Endodermal cell (in vitro differentiated cells): ENCODE measurements around the gene RALGAPA1. TPM values are rescaled to one million over a fixed set of nuclear protein-coding genes. Genes with fewer than 3 reads are reported as not detected.

Experiments used
- DNase-seq: peaks from one replicate; pipeline ENCODE4 v3.0.0-alpha.2; 2017
- H3K27ac ChIP-seq: 2 replicates; pipeline ENCODE4 v1.5.1; 2013; ENCODE audit warnings: mild to moderate bottlenecking, low read depth, low read length, moderate library complexity
- H3K27me3 ChIP-seq: 2 replicates; pipeline ENCODE4 v1.6.1; 2013; ENCODE audit warnings: mild to moderate bottlenecking, low read length, moderate library complexity; ENCODE audit not compliant: insufficient read depth, control insufficient read depth, poor library complexity, severe bottlenecking
- H3K36me3 ChIP-seq: 2 replicates; pipeline ENCODE4 v1.7.0; 2013; ENCODE audit warnings: mild to moderate bottlenecking, low read length, moderate library complexity; ENCODE audit not compliant: control insufficient read depth, insufficient read depth
- H3K4me1 ChIP-seq: one replicate; pipeline ENCODE4 v1.7.0; 2013; ENCODE audit warnings: low read length; ENCODE audit not compliant: control insufficient read depth, insufficient read depth
- H3K4me3 ChIP-seq: 2 replicates; pipeline ENCODE4 v1.5.1; 2013; ENCODE audit warnings: mild to moderate bottlenecking, low read length, moderate library complexity
- H3K9ac ChIP-seq: 2 replicates; pipeline ENCODE4 v1.6.1; 2013; ENCODE audit warnings: mild to moderate bottlenecking, low read length, moderate library complexity; ENCODE audit not compliant: poor library complexity, severe bottlenecking; ENCODE audit errors: extremely low read depth
- H3K9me3 ChIP-seq: 2 replicates; pipeline ENCODE4 v1.6.1; 2013; ENCODE audit warnings: mild to moderate bottlenecking, low read length, moderate library complexity; ENCODE audit not compliant: control insufficient read depth
- H3K27ac Mint-ChIP-seq: 2 replicates; pipeline ENCODE4 v1.8.0; 2020; ENCODE audit warnings: mixed read lengths
- H3K27me3 Mint-ChIP-seq: 2 replicates; pipeline ENCODE4 v1.8.0; 2021; ENCODE audit warnings: mild to moderate bottlenecking, mixed read lengths; ENCODE audit not compliant: insufficient read depth
- H3K36me3 Mint-ChIP-seq: 2 replicates; pipeline ENCODE4 v1.8.0; 2020; ENCODE audit warnings: low read depth, mixed read lengths
- H3K4me1 Mint-ChIP-seq: 2 replicates; pipeline ENCODE4 v1.8.0; 2020; ENCODE audit warnings: mixed read lengths
- H3K4me3 Mint-ChIP-seq: 2 replicates; pipeline ENCODE4 v1.8.0; 2020; ENCODE audit warnings: mild to moderate bottlenecking, moderate library complexity, mixed read lengths
- H3K9me3 Mint-ChIP-seq: 2 replicates; pipeline ENCODE4 v1.8.0; 2020; ENCODE audit warnings: mild to moderate bottlenecking, mixed read lengths
- WGBS, 2 experiments: methylation state at CpG; one replicate each; pipeline versions ENCODE4 v1.1.5 to v1.1.7; 2013; ENCODE audit warnings: missing lambda C conversion rate in 2 of 2, mixed read lengths in 1 of 2; ENCODE audit not compliant: insufficient coverage in 1 of 2, insufficient read length in 1 of 2; 5-methylcytosine and 5-hydroxymethylcytosine counted together
- total RNA-seq, 2 donors: library from RNA; stranded (reverse); fragmentation: NEBNext Ultra II Directional in 1 of 2; extraction: Animal tissue kit (Norgen Biotek cat#: 25700) in 1 of 2; gene quantifications; 2 replicates in 1 of 2; 3 replicates in 1 of 2; pipeline ENCODE4 v1.2.1, GENCODE V29; 2021
- TF ChIP-seq, protein P1 (sequence below): fragments of 200-600 bp; sonication (generic); conservative IDR thresholded peaks from 2 replicates; pipeline ENCODE4 v1.5.0; 2021; ENCODE audit warnings: antibody characterized with exemption, mild to moderate bottlenecking

RALGAPA1 gene
- total RNA-seq, 2 donors from 2014 or later, result 31.2 to 36.3 TPM

DNA sequence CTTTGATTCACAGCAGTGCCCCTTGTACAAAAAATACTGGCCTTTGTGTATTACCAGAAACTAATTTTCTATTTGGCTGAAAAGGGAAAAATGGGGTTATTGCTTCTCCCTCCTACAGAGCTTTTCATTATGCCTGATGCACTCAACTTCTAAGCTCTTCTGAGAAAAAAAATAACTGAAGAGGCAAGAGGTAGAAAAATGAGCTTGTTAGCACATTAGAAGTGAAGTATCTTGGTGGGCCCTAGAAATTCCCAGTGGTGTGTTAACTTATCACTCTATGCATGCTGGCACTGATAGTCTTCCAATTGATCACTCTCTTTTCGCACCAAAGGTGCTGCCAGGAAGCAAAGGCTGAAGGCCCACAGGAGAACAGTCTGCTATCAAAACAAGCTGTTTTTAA lies 258.0 kb downstream of the RALGAPA1 start:
- Histone ChIP-seq H3K27me3 (no peaks in the 10 kb centered on the region), H3K36me3 (no peaks in the 10 kb centered on the region), H3K4me1 (peaks cover 13% of the 10 kb centered on the region), H3K27ac (no peak overlapping the region), H3K4me3 (no peak overlapping the region), H3K9ac (no peak overlapping the region), H3K9me3 (no peaks in the 10 kb centered on the region)
- Mint-ChIP-seq H3K27me3 (no peaks in the 10 kb centered on the region), H3K36me3 (no peaks in the 10 kb centered on the region), H3K4me3 (no peak overlapping the region), H3K4me1 (peaks cover 11% of the 10 kb centered on the region), H3K9me3 (no peaks in the 10 kb centered on the region), H3K27ac (no peak overlapping the region)
- 61% methylated on average over 1 of the region's 1 CpG; no CpG with 5 or more reads in 1 of the 2 experiments for WGBS, 2 experiments
- TF ChIP-seq, protein P1, sequence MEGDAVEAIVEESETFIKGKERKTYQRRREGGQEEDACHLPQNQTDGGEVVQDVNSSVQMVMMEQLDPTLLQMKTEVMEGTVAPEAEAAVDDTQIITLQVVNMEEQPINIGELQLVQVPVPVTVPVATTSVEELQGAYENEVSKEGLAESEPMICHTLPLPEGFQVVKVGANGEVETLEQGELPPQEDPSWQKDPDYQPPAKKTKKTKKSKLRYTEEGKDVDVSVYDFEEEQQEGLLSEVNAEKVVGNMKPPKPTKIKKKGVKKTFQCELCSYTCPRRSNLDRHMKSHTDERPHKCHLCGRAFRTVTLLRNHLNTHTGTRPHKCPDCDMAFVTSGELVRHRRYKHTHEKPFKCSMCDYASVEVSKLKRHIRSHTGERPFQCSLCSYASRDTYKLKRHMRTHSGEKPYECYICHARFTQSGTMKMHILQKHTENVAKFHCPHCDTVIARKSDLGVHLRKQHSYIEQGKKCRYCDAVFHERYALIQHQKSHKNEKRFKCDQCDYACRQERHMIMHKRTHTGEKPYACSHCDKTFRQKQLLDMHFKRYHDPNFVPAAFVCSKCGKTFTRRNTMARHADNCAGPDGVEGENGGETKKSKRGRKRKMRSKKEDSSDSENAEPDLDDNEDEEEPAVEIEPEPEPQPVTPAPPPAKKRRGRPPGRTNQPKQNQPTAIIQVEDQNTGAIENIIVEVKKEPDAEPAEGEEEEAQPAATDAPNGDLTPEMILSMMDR, result no peak
- no peak for DNase-seq

DNA sequence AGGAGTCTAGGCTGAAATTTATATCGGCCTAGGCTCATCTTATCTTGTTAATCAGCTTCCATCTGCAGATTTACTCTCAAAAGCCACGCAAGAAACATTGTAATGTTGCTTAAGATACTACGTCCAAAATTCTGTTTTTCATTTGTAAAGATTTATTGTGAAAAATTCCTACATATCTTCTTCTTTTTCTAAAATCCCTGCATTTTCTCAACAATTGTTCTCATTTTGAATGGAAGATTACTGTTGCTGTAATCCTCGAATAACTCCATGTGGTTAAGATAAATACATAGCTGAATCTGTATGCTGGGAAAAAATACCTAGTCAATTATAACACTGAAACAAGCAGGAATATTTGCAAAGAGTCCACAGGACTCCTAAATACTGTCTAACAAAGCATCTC lies 259.5 kb downstream of the RALGAPA1 start:
- TF ChIP-seq, protein P1, result no peak
- H3K9me3 Mint-ChIP-seq, result no peaks in the 10 kb centered on the region
- H3K36me3 ChIP-seq, result no peaks in the 10 kb centered on the region
- H3K4me1 ChIP-seq, result peaks cover 13% of the 10 kb centered on the region
- H3K9ac ChIP-seq, result no peak overlapping the region
- no peaks in the 10 kb centered on the region for H3K9me3 ChIP-seq
- no peak for DNase-seq
- no peaks in the 10 kb centered on the region for H3K27me3 Mint-ChIP-seq
- H3K27ac Mint-ChIP-seq, result no peak overlapping the region
- WGBS, 2 experiments, result 88% methylated on average over 3 of the region's 4 CpGs; no CpG with 5 or more reads in 1 of the 2 experiments
- H3K36me3 Mint-ChIP-seq, result no peaks in the 10 kb centered on the region
- H3K4me3 Mint-ChIP-seq, result no peak overlapping the region
- peaks cover 11% of the 10 kb centered on the region for H3K4me1 Mint-ChIP-seq
- no peaks in the 10 kb centered on the region for H3K27me3 ChIP-seq
- no peak overlapping the region for H3K27ac ChIP-seq
- H3K4me3 ChIP-seq, result no peak overlapping the region

DNA sequence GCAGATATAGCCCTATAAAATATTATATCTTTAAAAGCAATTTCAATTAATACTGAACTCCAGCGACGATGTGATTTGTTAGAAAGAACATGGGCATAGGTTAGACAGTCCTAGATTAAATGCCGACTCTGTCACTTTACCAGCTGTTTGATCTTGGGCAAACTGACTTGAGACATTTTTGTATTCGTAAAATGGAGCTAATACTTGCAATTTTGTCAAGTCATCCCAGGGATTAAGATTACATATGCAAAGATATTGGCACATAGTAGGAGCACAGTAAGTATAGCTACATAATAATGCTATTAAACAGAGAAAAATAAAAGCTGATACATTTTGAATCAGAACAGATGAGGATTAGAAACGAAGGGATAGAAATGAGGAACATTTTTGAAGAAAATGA lies 266.1 kb downstream of the RALGAPA1 start:
- Histone ChIP-seq H3K9me3 (no peaks in the 10 kb centered on the region), H3K4me3 (no peak overlapping the region), H3K36me3 (no peaks in the 10 kb centered on the region), H3K9ac (no peak overlapping the region), H3K27me3 (no peaks in the 10 kb centered on the region), H3K4me1 (no peaks in the 10 kb centered on the region), H3K27ac (no peak overlapping the region)
- H3K4me3 Mint-ChIP-seq, result no peak overlapping the region
- no peaks in the 10 kb centered on the region for H3K9me3 Mint-ChIP-seq
- no peak overlapping the region for H3K27ac Mint-ChIP-seq
- TF ChIP-seq, protein P1, result no peak
- DNase-seq, result no peak
- H3K4me1 Mint-ChIP-seq, result no peaks in the 10 kb centered on the region
- 93 to 95% methylated on average over 2 to 4 of the region's 5 CpGs for WGBS, 2 experiments
- H3K27me3 Mint-ChIP-seq, result peaks cover 3% of the 10 kb centered on the region
- H3K36me3 Mint-ChIP-seq, result peaks cover 1% of the 10 kb centered on the region
